ENCODE measurements around the gene PIP5K1C. TPM values are rescaled to one million over a fixed set of nuclear protein-coding genes. Genes with fewer than 3 reads are reported as not detected.

PIP5K1C gene
- total RNA-seq, 1 donor from 2014 or later: 65.8 TPM

DNA sequence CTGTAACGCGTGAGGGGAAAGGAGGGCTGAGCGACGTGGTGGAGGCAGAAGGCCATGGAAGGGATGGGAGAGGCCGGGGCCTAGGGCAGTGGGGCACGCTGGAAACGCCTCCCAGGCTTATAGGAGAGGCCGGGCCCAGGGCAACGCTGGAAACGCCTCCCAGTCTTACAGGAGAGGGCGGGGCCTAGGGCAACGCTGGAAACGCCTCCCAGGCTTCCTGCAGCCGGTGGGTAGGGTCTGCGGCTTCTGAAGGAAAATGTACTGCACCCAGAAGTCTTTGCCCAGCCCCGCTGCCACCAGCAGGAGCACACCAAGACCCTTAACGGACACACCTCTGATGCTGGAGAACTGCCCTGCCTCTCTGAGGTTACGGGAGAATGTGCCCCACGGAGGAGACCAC is 82.8 kb downstream of the PIP5K1C start:
- no peak for DNase-seq (ENCODE audit: low spot score)
- H3K36me3 Mint-ChIP-seq (ENCODE audit: low read depth, unreplicated experiment): peaks cover 4% of the 10 kb centered on the region
- H3K4me1 Mint-ChIP-seq (ENCODE audit: unreplicated experiment): no peaks in the 10 kb centered on the region
- peaks cover 6% of the 10 kb centered on the region for H3K27me3 Mint-ChIP-seq (ENCODE audit: unreplicated experiment)
- H3K9me3 Mint-ChIP-seq (ENCODE audit: unreplicated experiment): no peaks in the 10 kb centered on the region
- H3K4me3 Mint-ChIP-seq (ENCODE audit: unreplicated experiment): no peak overlapping the region
- TF ChIP-seq CTCF (IDR thresholded peaks at IDR 0.05; ENCODE audit: unreplicated experiment): no peak
- H3K27ac Mint-ChIP-seq (ENCODE audit: unreplicated experiment): peak overlapping the region; percentile 42

GRCh38 chr19:3615524-3616135 is 84.6 kb downstream of the PIP5K1C start:
- no peak for DNase-seq (ENCODE audit: low spot score)
- Mint-ChIP-seq H3K27me3 (ENCODE audit: unreplicated experiment) (peaks cover 5% of the 10 kb centered on the region), H3K9me3 (ENCODE audit: unreplicated experiment) (no peaks in the 10 kb centered on the region), H3K27ac (ENCODE audit: unreplicated experiment) (no peak overlapping the region), H3K36me3 (ENCODE audit: low read depth, unreplicated experiment) (peaks cover 5% of the 10 kb centered on the region), H3K4me1 (ENCODE audit: unreplicated experiment) (no peaks in the 10 kb centered on the region), H3K4me3 (ENCODE audit: unreplicated experiment) (no peak overlapping the region)
- TF ChIP-seq CTCF (IDR thresholded peaks at IDR 0.05; ENCODE audit: unreplicated experiment): no peak

- DNase-seq (ENCODE audit: low spot score): no peak
- no peak for TF ChIP-seq CTCF (IDR thresholded peaks at IDR 0.05; ENCODE audit: unreplicated experiment)
- H3K36me3 Mint-ChIP-seq (ENCODE audit: low read depth, unreplicated experiment): peaks cover 5% of the 10 kb centered on the region
- no peak overlapping the region for H3K4me3 Mint-ChIP-seq (ENCODE audit: unreplicated experiment)
- H3K27me3 Mint-ChIP-seq (ENCODE audit: unreplicated experiment): peaks cover 7% of the 10 kb centered on the region
- H3K4me1 Mint-ChIP-seq (ENCODE audit: unreplicated experiment): no peaks in the 10 kb centered on the region
- H3K9me3 Mint-ChIP-seq (ENCODE audit: unreplicated experiment): no peaks in the 10 kb centered on the region
- H3K27ac Mint-ChIP-seq (ENCODE audit: unreplicated experiment): no peak overlapping the region
These were observed 85.3 kb downstream of the PIP5K1C start for GRCh38 chr19:3614858-3615505.

GRCh38 chr19:3613818-3614661 is 86.2 kb downstream of the PIP5K1C start:
- Mint-ChIP-seq H3K36me3 (ENCODE audit: low read depth, unreplicated experiment) (peaks cover 5% of the 10 kb centered on the region), H3K9me3 (ENCODE audit: unreplicated experiment) (no peaks in the 10 kb centered on the region), H3K4me1 (ENCODE audit: unreplicated experiment) (peaks cover 3% of the 10 kb centered on the region), H3K27me3 (ENCODE audit: unreplicated experiment) (peaks cover 7% of the 10 kb centered on the region), H3K27ac (ENCODE audit: unreplicated experiment) (no peak overlapping the region), H3K4me3 (ENCODE audit: unreplicated experiment) (no peak overlapping the region)
- no peak for DNase-seq (ENCODE audit: low spot score)
- TF ChIP-seq CTCF (IDR thresholded peaks at IDR 0.05; ENCODE audit: unreplicated experiment): no peak
